ENCODE data around the gene PRKN. TPM values are rescaled to one million over a fixed set of nuclear protein-coding genes. Genes with fewer than 3 reads are reported as not detected.

PRKN gene
- total RNA-seq, 1 donor from 2014 or later = 2.8 TPM

DNA sequence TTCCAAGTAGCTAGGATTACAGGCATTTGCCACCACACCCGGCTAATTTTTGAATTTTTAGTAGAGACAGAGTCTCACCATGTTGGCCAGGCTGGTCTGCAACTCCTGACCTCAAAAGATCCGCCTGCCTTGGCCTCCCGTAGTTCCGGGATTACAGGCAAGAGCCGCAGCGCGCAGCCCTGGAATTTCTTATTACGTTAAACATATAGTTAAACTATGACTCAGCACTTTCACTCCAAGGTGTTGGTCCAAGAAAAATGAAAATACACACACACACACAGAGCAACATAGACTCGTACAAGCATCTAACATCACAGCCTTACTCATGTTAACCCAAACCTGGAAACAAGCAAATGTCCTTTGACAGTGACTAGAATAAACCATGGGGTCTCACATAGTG lies 663.9 kb downstream of the PRKN start:
- H3K4me3 ChIP-seq = no peak overlapping the region
- H3K4me3 Mint-ChIP-seq = no peak overlapping the region
- H3F3A ChIP-seq (ENCODE audit: low read depth) = no peaks in the 10 kb centered on the region
- no peaks in the 10 kb centered on the region for H3K36me3 Mint-ChIP-seq
- no peaks in the 10 kb centered on the region for H3K9me3 ChIP-seq (ENCODE audit: low read depth)
- no peak overlapping the region for H3K27ac ChIP-seq
- H3K4me1 ChIP-seq = no peaks in the 10 kb centered on the region
- no peak overlapping the region for H3K9ac ChIP-seq
- H4K20me1 ChIP-seq (ENCODE audit: low read depth) = no peaks in the 10 kb centered on the region
- no peaks in the 10 kb centered on the region for H3K27me3 ChIP-seq
- no peak overlapping the region for H2AFZ ChIP-seq (replicated peaks)
- peaks cover 3% of the 10 kb centered on the region for H3K4me1 Mint-ChIP-seq
- H3K9me3 Mint-ChIP-seq = peaks cover 5% of the 10 kb centered on the region
- H3K4me2 ChIP-seq = no peak overlapping the region
- H3K27me3 Mint-ChIP-seq (ENCODE audit: insufficient read depth, low read depth) = no peaks in the 10 kb centered on the region
- no peaks in the 10 kb centered on the region for H3K36me3 ChIP-seq
- no peaks in the 10 kb centered on the region for H3K79me2 ChIP-seq (ENCODE audit: low read depth)
- TF ChIP-seq EZH2 (IDR thresholded peaks at IDR 0.05) = no peak
- TF ChIP-seq, protein P1, sequence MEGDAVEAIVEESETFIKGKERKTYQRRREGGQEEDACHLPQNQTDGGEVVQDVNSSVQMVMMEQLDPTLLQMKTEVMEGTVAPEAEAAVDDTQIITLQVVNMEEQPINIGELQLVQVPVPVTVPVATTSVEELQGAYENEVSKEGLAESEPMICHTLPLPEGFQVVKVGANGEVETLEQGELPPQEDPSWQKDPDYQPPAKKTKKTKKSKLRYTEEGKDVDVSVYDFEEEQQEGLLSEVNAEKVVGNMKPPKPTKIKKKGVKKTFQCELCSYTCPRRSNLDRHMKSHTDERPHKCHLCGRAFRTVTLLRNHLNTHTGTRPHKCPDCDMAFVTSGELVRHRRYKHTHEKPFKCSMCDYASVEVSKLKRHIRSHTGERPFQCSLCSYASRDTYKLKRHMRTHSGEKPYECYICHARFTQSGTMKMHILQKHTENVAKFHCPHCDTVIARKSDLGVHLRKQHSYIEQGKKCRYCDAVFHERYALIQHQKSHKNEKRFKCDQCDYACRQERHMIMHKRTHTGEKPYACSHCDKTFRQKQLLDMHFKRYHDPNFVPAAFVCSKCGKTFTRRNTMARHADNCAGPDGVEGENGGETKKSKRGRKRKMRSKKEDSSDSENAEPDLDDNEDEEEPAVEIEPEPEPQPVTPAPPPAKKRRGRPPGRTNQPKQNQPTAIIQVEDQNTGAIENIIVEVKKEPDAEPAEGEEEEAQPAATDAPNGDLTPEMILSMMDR (IDR thresholded peaks at IDR 0.05) = no peak
- TF ChIP-seq EZH2phosphoT487 (IDR thresholded peaks at IDR 0.05) = no peak
- H3K27ac Mint-ChIP-seq = no peak overlapping the region
- no peak for DNase-seq (ENCODE audit: low spot score)

DNA sequence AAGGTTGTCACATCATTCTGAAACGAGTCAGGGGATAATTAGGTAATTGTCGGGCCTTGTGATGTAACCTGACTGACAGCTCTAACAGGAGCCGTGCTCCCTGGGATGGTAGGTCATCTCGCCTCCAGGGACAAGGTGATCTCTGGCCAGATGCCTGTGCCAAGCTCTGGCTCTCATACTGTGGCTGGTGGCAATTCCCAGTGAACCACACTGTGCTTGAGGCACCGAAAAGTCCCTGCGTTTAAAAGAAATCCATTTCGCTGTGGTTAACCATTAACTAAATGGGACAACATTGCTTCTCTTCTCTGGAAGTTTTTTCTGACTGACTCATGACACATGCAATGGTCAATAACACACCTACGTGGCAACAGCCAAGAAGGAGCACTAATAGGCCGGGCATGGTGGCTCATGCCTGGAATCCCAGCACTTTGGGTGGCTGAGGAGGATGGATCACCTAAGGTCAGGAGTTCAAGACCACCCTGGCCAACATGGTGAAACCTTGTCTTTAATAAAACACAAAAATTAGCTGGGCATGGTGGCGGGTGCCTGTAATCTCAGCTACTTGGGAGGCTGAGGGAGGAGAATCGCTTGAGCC lies 669.2 kb downstream of the PRKN start:
- H3K36me3 ChIP-seq = no peaks in the 10 kb centered on the region
- no peak for DNase-seq (ENCODE audit: low spot score)
- peaks cover 2% of the 10 kb centered on the region for H3K27me3 Mint-ChIP-seq (ENCODE audit: insufficient read depth, low read depth)
- no peak overlapping the region for H2AFZ ChIP-seq (replicated peaks)
- no peak overlapping the region for H3K27ac Mint-ChIP-seq
- H3K27me3 ChIP-seq = no peaks in the 10 kb centered on the region
- H3K9me3 Mint-ChIP-seq = no peaks in the 10 kb centered on the region
- H3K4me2 ChIP-seq = no peak overlapping the region
- H3K4me3 ChIP-seq = no peak overlapping the region
- no peak overlapping the region for H3K4me3 Mint-ChIP-seq
- TF ChIP-seq, protein P1 (IDR thresholded peaks at IDR 0.05) = no peak
- TF ChIP-seq EZH2 (IDR thresholded peaks at IDR 0.05) (no peak), EZH2phosphoT487 (IDR thresholded peaks at IDR 0.05) (no peak)
- no peaks in the 10 kb centered on the region for H3K79me2 ChIP-seq (ENCODE audit: low read depth)
- no peak overlapping the region for H3K27ac ChIP-seq
- H3K9me3 ChIP-seq (ENCODE audit: low read depth) = no peaks in the 10 kb centered on the region
- no peak overlapping the region for H3K9ac ChIP-seq
- H4K20me1 ChIP-seq (ENCODE audit: low read depth) = no peaks in the 10 kb centered on the region
- peaks cover 24% of the 10 kb centered on the region for H3K4me1 Mint-ChIP-seq
- no peaks in the 10 kb centered on the region for H3K4me1 ChIP-seq
- H3K36me3 Mint-ChIP-seq = no peaks in the 10 kb centered on the region
- H3F3A ChIP-seq (ENCODE audit: low read depth) = no peaks in the 10 kb centered on the region

DNA sequence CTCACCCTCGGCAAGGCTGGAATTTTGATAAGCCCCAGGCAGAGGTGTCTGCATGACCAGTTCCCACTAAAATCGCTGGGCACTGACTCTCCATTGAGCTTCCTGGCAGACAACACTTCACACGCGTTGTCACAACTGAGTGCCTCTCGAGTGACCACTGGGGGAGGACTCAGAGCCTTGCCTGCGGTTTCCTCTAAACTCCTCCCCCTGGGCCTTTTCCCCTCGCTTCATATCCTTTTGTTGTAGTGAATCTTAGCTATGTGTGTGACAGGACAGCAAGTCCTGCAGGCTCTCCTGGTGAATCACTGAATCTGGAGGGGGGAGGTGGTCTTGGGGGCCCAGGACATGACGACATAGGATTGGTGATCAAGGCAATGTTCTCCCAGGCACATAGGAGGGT lies 670.8 kb downstream of the PRKN start:
- H3K4me1 Mint-ChIP-seq = peaks cover 24% of the 10 kb centered on the region
- Histone ChIP-seq H3K27me3 (no peaks in the 10 kb centered on the region), H3K4me1 (no peaks in the 10 kb centered on the region), H3K27ac (no peak overlapping the region), H3K9ac (no peak overlapping the region), H3K36me3 (no peaks in the 10 kb centered on the region), H3K4me3 (no peak overlapping the region), H3F3A (ENCODE audit: low read depth) (no peaks in the 10 kb centered on the region), H4K20me1 (ENCODE audit: low read depth) (no peaks in the 10 kb centered on the region), H3K4me2 (no peak overlapping the region), H3K79me2 (ENCODE audit: low read depth) (no peaks in the 10 kb centered on the region), H3K9me3 (ENCODE audit: low read depth) (no peaks in the 10 kb centered on the region), H2AFZ (replicated peaks) (peak overlapping the region; percentile 21)
- TF ChIP-seq, protein P1 (IDR thresholded peaks at IDR 0.05) = no peak
- TF ChIP-seq EZH2phosphoT487 (IDR thresholded peaks at IDR 0.05) (no peak), EZH2 (IDR thresholded peaks at IDR 0.05) (no peak)
- no peaks in the 10 kb centered on the region for H3K9me3 Mint-ChIP-seq
- peaks cover 2% of the 10 kb centered on the region for H3K27me3 Mint-ChIP-seq (ENCODE audit: insufficient read depth, low read depth)
- no peaks in the 10 kb centered on the region for H3K36me3 Mint-ChIP-seq
- no peak overlapping the region for H3K27ac Mint-ChIP-seq
- no peak overlapping the region for H3K4me3 Mint-ChIP-seq
- DNase-seq (ENCODE audit: low spot score) = peak; percentile 44

Measured in neural progenitor cell (in vitro differentiated cells).